Liver (tissue), 9 donors: ENCODE measurements around the gene ZNF142. TPM values are rescaled to one million over a fixed set of nuclear protein-coding genes. Genes with fewer than 3 reads are reported as not detected.

ENCODE experiments used
- DNase-seq: peaks from one replicate; pipeline ENCODE4 v3.0.0-alpha.2; 2017; ENCODE audit warnings: low spot score
- H3K27ac ChIP-seq, 2 donors: one replicate each; pipeline ENCODE4 v1.7.0; 2013; ENCODE audit warnings: inconsistent platforms in 2 of 2, low read length in 2 of 2, control low read depth in 1 of 2, low read depth in 1 of 2, mild to moderate bottlenecking in 1 of 2
- H3K27me3 ChIP-seq, 4 donors: one replicate each; pipeline versions ENCODE4 v1.6.1 to v1.7.0; 2013; ENCODE audit warnings: low read length in 3 of 4, inconsistent platforms in 1 of 4, mild to moderate bottlenecking in 1 of 4, moderate library complexity in 1 of 4; ENCODE audit not compliant: control insufficient read depth in 4 of 4, insufficient read depth in 4 of 4
- H3K36me3 ChIP-seq, 4 donors: one replicate each; pipeline versions ENCODE4 v1.6.1 to v1.7.0; 2013; ENCODE audit warnings: low read length in 3 of 4, mild to moderate bottlenecking in 3 of 4, low read depth in 1 of 4, moderate library complexity in 1 of 4; ENCODE audit not compliant: control insufficient read depth in 4 of 4, insufficient read depth in 3 of 4
- H3K4me1 ChIP-seq, 4 donors: one replicate each; pipeline versions ENCODE4 v1.6.1 to v1.7.0; 2013; ENCODE audit warnings: low read length in 3 of 4, mild to moderate bottlenecking in 3 of 4, moderate library complexity in 1 of 4; ENCODE audit not compliant: control insufficient read depth in 4 of 4, insufficient read depth in 4 of 4
- H3K4me3 ChIP-seq, 3 donors: one replicate each; pipeline versions ENCODE4 v1.6.1 to v1.7.0; 2013; ENCODE audit warnings: low read length in 3 of 3, control low read depth in 1 of 3, low read depth in 1 of 3, mild to moderate bottlenecking in 1 of 3
- H3K9ac ChIP-seq, 2 donors: one replicate each; pipeline ENCODE4 v1.7.0; 2013; ENCODE audit warnings: low read length in 2 of 2, mild to moderate bottlenecking in 2 of 2, moderate library complexity in 2 of 2, control low read depth in 1 of 2, low read depth in 1 of 2
- H3K9me3 ChIP-seq, 4 donors: one replicate each; pipeline versions ENCODE4 v1.6.1 to v1.7.0; 2013; ENCODE audit warnings: low read length in 3 of 4; ENCODE audit not compliant: control insufficient read depth in 4 of 4
- EGR1 ChIP-seq, 2 donors: IDR thresholded peaks; 2 replicates each; pipeline ENCODE4 v1.6.1; 2016 to 2018; ENCODE audit warnings: antibody characterized with exemption in 2 of 2, low read depth in 2 of 2
- HNF4A ChIP-seq, 2 donors: conservative IDR thresholded peaks; 2 replicates each; pipeline ENCODE4 v1.6.1; 2016; ENCODE audit warnings: antibody characterized with exemption in 2 of 2, mild to moderate bottlenecking in 2 of 2
- HNF4G ChIP-seq: IDR thresholded peaks from 2 replicates; pipeline ENCODE4 v1.6.1; 2016; ENCODE audit warnings: antibody characterized with exemption
- MAX ChIP-seq: IDR thresholded peaks from 2 replicates; pipeline ENCODE4 v1.6.1; 2016; ENCODE audit warnings: antibody characterized with exemption
- NR2F2 ChIP-seq: IDR thresholded peaks from 2 replicates; pipeline ENCODE4 v1.6.1; 2016; ENCODE audit warnings: antibody characterized with exemption
- REST ChIP-seq: IDR thresholded peaks from 2 replicates; pipeline ENCODE4 v1.6.1; 2016; ENCODE audit warnings: antibody characterized with exemption, mild to moderate bottlenecking
- RXRA ChIP-seq, 2 donors: IDR thresholded peaks; 2 replicates each; pipeline ENCODE4 v1.6.1; 2017 to 2018; ENCODE audit warnings: antibody characterized with exemption in 2 of 2, mild to moderate bottlenecking in 1 of 2
- SP1 ChIP-seq: IDR thresholded peaks from 2 replicates; pipeline ENCODE4 v1.6.1; 2018; ENCODE audit warnings: antibody characterized with exemption, mild to moderate bottlenecking
- ZBTB33 ChIP-seq: IDR thresholded peaks from 2 replicates; pipeline ENCODE4 v1.6.1; 2016; ENCODE audit warnings: antibody characterized with exemption
- WGBS: extraction: QIAGEN DNeasy Blood & Tissue Kit; methylation state at CpG from one replicate; pipeline ENCODE4 v1.1.7; 2013; 5-methylcytosine and 5-hydroxymethylcytosine counted together
- polyA plus RNA-seq, 2 donors: library from polyadenylated mRNA; stranded (reverse) in 1 of 2; unstranded in 1 of 2; fragments of 200-250 nt in 1 of 2; fragments of >200 nt in 1 of 2; fragmentation: Nextera tagmentation in 1 of 2; extraction: Ambion mirVana in 1 of 2; gene quantifications; one replicate each; pipeline versions ENCODE4 v1.2.1 to v1.2.3, GENCODE V29; 2013 to 2015
- total RNA-seq, 2 donors: library from RNA; depleted of rRNA; stranded (reverse); fragments of >200 nt; gene quantifications; one replicate each; pipeline ENCODE4 v1.2.3, GENCODE V29; 2014
- donor health status: healthy.
- donor health status: healthy.
- donor health status: healthy.
- donor health status: healthy.
- donor health status: healthy.

ZNF142 gene
- total and polyA plus RNA-seq, 4 donors, result 2.2 to 7.4 (median 4.8) TPM

- TF ChIP-seq HNF4G (no peak), ZBTB33 (no peak), EGR1 (IDR thresholded peaks at IDR 0.05; ENCODE audit: low read depth in 2 of 2) (no peak), HNF4A (conservative IDR thresholded peaks at IDR 0.05) (no peak)
Observed at GRCh38 chr2:218703341-218703740, 43.9 kb upstream of the ZNF142 start (continued).

GRCh38 chr2:218701806-218702205, 42.4 kb upstream of the ZNF142 start:
- no peak overlapping the region for H3K9ac ChIP-seq
- no peaks in the 10 kb centered on the region for H3K4me1 ChIP-seq
- no peaks in the 10 kb centered on the region for H3K27me3 ChIP-seq
- peaks cover 0 to 29% (median under 1%) of the 10 kb centered on the region in 4 donors for H3K36me3 ChIP-seq
- H3K4me3 ChIP-seq, result no peak overlapping the region
- TF ChIP-seq NR2F2 (no peak), RXRA (IDR thresholded peaks at IDR 0.05) (no peak), SP1 (no peak), MAX (no peak), EGR1 (IDR thresholded peaks at IDR 0.05; ENCODE audit: low read depth in 2 of 2) (no peak)
- no peaks in the 10 kb centered on the region for H3K9me3 ChIP-seq
- H3K27ac ChIP-seq, result no peak overlapping the region
- 92% methylated on average over 2 of the region's 2 CpGs for WGBS
- no peak for DNase-seq

GRCh38 chr2:218698885-218699284, 39.5 kb upstream of the ZNF142 start:
- H3K36me3 ChIP-seq, result peaks cover 2 to 41% (median 5%) of the 10 kb centered on the region in 4 donors
- DNase-seq, result no peak

More at GRCh38 chr2:218698885-218699284, 39.5 kb upstream of the ZNF142 start:
- H3K9me3 ChIP-seq, result no peaks in the 10 kb centered on the region
- no peaks in the 10 kb centered on the region for H3K27me3 ChIP-seq
- 96% methylated on average over 8 of the region's 8 CpGs for WGBS
- H3K4me3 ChIP-seq, result no peak overlapping the region
- no peak for TF ChIP-seq REST
- no peaks in the 10 kb centered on the region for H3K4me1 ChIP-seq
- H3K9ac ChIP-seq, result no peak overlapping the region
- H3K27ac ChIP-seq, result no peak overlapping the region
